Head of caudate nucleus (tissue), 42 donors: Measurements from ENCODE around the gene MAP3K10.

ENCODE experiments used
- DNase-seq, 42 donors: peaks; one replicate each; pipeline versions ENCODE4 v3.0.0 to v3.0.0-alpha.2; 2020 to 2021; ENCODE audit warnings: mixed read lengths in 7 of 42
- intact Hi-C: fragments of 100-400 bp; cut with DNase I; formaldehyde crosslinking; loops from one replicate; pipeline ENCODE4 v1.15.0; 2022

MAP3K10 gene

GRCh38 chr19:40262422-40262821 lies 71.2 kb downstream of the MAP3K10 start:
- intact Hi-C loops = no loop called here
- no peak for DNase-seq

DNA sequence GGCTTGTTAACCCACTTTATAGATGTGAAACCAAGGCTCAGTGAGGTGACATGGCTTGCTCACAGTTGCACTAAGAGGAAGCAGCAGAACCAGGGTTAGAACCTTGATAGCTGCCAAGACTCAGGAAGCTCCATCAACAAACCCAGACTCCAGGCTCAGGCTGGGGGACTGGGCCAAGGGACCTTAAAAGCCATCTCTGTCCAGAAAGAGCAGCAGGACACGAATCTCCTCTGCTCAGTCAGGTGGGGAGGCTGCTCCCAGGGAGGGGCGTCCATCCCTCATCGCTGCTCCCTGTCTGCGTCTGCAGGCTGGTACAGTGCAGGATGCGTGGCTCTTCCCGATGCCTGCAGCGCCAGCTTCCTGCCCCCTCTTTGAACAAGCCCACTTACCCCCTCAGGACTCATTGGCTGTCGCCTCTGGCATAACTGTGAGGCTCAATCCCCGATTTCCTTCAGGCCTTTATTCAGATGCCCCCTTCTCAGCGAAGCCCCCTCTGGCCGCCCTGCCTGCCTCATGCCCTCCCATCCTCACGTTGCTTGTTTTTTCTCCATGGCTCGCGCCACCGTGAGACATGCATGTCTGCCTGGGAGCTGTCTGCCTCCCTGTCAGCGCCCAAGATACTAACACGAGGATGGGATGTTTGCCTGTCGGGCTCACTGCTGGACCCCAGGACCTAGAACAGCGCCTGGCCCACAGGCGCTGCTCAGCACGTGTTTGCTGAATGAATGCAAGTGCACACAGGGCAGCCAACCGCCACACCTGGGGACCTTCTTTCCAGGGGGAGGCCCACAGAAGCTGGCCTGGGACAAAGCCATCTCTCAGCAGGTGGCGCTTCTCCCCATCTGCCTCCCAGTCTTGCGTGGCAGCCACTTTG lies 72.5 kb downstream of the MAP3K10 start:
- DNase-seq = no peak
- intact Hi-C loops = no loop called here

- intact Hi-C loops = no loop called here
Measured at GRCh38 chr19:40264314-40265054, 73.3 kb downstream of the MAP3K10 start.

More at GRCh38 chr19:40264314-40265054, 73.3 kb downstream of the MAP3K10 start:
- no peak for DNase-seq
